GM18508 (cell line): ENCODE results near the gene COX4I2.
"Not testable (repeated sequence)": the region's sequence is repeated elsewhere in the genome, so short reads cannot be mapped to it uniquely, and the experiment has no call there.

Experiments used
- ATAC-seq: cut with Tn5 transposase; IDR thresholded peaks from one replicate; pipeline ENCODE4 v1.9.1; 2021; ENCODE audit warnings: moderate number of reproducible peaks; ENCODE audit not compliant: insufficient read depth, unreplicated experiment

COX4I2 gene

DNA sequence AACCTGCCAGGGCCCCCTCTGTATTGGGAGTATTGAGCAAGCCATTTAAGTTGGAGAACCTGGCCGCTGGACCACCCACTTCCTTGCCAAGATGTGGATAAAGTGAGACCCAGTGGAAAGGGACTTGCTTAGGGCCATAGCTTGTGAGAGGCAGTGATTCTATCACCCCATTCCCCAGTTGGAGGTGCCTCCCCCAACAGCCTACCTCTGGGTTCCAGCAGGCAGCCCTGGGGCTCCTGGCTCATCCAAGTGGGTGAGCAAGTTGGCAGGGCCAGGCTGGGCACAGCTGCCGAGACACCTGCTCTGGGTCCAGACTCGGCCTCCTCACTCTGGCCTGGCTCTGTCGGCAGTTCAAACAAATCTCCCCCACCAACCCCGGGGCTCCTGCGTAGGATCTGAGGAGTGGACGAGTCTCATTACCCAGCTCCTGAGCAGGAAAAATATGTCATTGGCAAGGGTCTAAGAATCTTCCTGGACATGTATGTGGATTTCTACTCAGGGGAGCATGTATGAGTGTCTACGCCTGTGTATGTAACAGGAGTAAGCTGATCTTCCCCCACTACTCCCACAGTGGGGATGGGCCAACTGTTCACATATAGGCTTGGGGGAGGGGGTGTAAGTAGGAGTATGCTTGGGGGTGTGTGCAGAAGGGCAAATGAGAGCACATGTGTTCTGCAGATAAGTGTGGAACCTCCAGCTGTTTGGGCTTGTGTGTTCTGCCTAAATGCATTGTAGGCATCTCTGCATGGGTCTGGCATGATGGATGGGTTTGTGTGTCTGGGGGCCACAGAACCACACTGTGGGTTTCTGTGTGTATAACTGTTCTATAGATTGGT, 30.7 kb upstream of the COX4I2 start:
- ATAC-seq = no peak

- ATAC-seq = no peak
Observed at GRCh38 chr20:31607640-31608250, 30.0 kb upstream of the COX4I2 start.

DNA sequence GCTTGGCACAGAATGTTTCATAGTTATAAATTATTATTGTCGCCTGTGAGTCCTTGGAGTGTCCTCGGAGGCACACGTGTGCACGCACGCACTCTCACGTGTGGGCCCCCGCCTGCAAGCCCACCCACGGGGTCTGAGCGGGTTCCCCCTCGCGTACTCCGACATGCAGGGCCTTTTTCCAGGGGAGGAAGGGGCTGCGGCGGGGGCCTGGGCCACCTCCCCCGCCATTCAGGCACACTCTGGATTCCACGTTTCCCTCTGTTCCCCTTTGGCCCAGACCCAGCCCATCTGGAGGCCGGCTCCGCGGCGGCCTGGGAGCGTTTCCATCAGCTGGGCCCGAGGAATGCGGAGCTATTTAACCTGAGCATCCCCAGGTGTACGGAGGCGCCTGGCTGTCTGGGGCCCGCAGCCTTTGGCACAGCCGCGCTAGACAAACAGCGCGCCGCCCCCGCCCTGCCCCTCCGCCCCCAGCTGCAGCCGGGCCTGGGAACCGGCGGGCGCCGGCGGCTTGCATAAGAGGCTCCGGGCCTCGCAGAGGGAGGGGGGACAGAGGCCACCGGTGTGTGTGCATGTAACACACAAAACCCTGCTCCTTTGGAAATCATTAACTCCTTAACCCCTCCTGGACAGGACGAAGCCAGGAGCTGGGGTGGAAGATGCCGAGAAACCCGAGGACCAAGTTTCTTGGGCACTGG, 29.3 kb upstream of the COX4I2 start:
- no peak for ATAC-seq

GRCh38 chr20:31612271-31612640, 25.5 kb upstream of the COX4I2 start:
- not testable (repeated sequence) for ATAC-seq

GRCh38 chr20:31615416-31615815, 22.3 kb upstream of the COX4I2 start:
- no peak for ATAC-seq

- no peak for ATAC-seq
Observed at GRCh38 chr20:31617432-31618104, 20.1 kb upstream of the COX4I2 start.

GRCh38 chr20:31620246-31620645, 17.5 kb upstream of the COX4I2 start:
- no peak for ATAC-seq

DNA sequence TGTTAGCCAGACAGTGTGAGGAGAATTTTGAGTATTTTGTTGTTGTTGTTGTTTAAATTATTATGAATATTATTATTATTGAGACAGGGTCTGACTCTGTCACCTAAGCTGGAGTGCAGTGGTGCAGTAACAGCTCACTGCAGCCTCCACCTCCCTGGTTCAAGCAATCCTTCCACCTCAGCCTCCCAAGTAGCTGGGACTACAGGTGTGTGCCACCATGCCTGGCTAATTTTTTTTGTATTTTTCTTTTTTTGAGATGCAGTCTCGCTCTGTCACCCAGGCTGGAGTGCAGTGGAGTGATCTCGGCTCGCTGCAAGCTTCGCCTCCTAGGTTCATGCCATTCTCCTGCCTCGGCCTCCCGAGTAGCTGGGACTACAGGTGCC, 14.6 kb upstream of the COX4I2 start:
- ATAC-seq = not testable (repeated sequence)

GRCh38 chr20:31626534-31626933, 11.2 kb upstream of the COX4I2 start:
- not testable (repeated sequence) for ATAC-seq

DNA sequence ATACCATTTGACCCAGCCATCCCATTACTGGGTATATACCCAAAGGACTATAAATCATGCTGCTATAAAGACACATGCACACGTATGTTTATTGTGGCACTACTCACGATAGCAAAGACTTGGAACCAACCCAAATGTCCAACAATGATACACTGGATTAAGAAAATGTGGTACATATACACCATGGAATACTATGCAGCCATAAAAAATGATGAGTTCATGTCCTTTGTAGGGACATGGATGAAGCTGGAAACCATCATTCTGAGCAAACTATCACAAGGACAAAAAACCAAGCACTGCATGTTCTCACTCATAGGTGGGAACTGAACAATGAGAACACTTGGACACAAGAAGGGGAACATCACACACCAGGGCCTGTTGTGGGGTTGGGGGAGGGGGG, 9.7 kb upstream of the COX4I2 start:
- not testable (repeated sequence) for ATAC-seq

GRCh38 chr20:31630187-31630790, 7.4 kb upstream of the COX4I2 start:
- ATAC-seq = no peak

DNA sequence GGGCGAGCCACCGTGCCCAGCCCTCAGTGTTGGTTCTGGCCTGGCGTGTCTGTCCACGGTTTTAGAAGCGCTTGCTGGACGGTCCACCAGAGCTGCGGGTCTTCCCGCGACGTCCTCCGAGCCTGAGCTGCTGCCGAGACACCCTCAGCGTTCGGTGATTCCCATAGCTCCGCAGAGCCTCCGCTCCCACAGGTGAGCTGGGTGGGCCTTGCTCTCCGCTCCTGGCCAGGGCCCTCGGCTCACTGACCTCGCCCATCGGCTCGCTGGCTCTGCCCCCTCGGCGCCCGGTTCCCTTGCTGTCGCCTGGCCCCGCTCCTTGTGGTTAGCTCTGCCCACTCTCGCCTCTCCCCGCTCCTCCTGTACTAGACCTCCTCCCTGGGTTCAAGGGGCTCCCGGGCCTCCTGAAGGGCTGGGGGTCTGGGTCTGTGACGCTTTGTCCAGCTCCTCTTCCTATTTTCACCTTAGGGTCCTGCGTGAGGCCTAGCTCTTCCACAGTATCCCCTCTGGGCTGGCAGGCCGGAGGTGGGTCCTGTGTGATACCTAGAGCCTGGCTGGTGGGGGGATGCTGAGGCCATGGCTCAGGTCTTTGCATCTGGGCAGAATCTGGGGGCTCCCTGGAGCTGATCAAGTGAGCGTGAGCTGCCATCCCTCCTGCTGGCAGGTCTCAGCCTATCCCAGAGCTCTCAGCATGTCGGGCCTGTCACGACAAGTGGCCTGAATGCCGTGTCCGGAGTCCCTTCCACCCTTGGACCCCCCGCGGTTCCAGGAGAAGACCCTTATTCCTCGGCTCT, 5.0 kb upstream of the COX4I2 start:
- no peak for ATAC-seq

- ATAC-seq = no peak
Observed at GRCh38 chr20:31633339-31633914, 4.3 kb upstream of the COX4I2 start.

DNA sequence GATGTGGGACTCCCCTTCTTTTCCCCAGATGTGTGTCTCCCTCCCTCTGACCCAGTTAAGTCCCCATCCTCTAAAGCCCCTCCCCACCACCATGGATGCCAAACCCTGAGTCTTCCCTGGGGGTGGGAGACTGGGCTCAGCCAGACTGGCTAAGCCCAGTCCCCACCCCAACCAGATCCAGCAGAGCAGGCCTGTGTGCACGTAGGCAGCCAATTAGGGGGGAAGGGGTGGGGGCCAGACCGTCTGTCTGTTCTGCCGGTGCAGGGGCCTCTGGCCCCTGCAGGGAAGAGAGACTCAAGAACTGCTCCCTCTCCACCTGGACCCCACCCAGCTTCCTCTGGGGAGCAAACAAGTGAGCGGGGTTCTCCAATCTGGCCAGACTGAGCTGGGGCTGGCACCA, 605 bp downstream of the COX4I2 start:
- no peak for ATAC-seq

DNA sequence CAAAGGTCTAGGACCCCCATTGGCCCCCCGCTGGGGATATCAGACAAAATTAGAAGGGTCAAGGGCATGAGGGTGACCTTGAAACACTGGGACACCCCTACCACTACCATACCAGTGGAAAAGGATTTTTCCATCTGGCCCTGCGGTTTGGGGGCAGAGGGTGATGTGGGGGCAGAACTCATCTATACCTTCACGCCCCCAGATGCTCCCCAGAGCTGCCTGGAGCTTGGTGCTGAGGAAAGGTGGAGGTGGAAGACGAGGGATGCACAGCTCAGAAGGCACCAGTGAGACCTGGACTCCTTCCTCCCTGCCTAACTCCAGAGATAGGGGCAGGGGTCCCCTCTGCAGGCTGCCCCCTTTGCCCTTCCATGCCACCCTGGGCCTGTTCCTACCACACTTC, 1.1 kb downstream of the COX4I2 start:
- ATAC-seq = no peak

- no peak for ATAC-seq
Observed at GRCh38 chr20:31640259-31640658, 2.5 kb downstream of the COX4I2 start.

DNA sequence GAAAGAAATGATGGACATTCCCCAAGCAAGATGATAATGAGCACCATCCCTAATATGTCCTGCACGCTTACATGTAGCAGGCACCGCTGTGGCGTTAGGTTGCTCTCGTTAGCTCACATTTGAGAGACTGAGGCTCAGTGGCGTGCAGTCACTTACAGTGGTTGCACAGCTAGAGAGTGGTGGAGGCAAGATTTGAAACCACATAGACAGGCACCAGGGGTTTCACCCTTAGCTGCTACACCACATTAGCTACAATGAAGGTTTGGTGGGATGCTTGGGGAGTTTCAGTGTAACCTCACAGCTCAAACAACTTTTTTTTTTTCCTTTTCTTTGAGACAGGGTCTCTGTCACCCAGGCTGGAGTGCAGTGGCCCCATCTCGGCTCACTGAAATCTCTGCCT, 3.7 kb downstream of the COX4I2 start:
- ATAC-seq = no peak

GRCh38 chr20:31642837-31643236, 5.1 kb downstream of the COX4I2 start:
- ATAC-seq = no peak

GRCh38 chr20:31643522-31643921, 5.8 kb downstream of the COX4I2 start:
- no peak for ATAC-seq
